Ectodermal cell (in vitro differentiated cells): ENCODE results near the gene LOXHD1.

Experiments
- H3K27ac ChIP-seq: 2 replicates; pipeline ENCODE4 v1.7.0; 2013; ENCODE audit warnings: mild to moderate bottlenecking, low read depth, low read length; ENCODE audit not compliant: insufficient read depth, poor library complexity, severe bottlenecking
- H3K27me3 ChIP-seq: 2 replicates; pipeline ENCODE4 v1.7.0; 2013; ENCODE audit warnings: mild to moderate bottlenecking, low read length; ENCODE audit not compliant: insufficient read depth, control insufficient read depth, poor library complexity, severe bottlenecking
- H3K36me3 ChIP-seq: one replicate; pipeline ENCODE4 v1.7.0; 2013; ENCODE audit warnings: low read length; ENCODE audit not compliant: control insufficient read depth, insufficient read depth
- H3K4me1 ChIP-seq: one replicate; pipeline ENCODE4 v1.7.0; 2013; ENCODE audit warnings: low read length; ENCODE audit not compliant: control insufficient read depth, insufficient read depth
- H3K4me3 ChIP-seq: 2 replicates; pipeline ENCODE4 v1.7.0; 2013; ENCODE audit warnings: low read depth, low read length, control low read depth; ENCODE audit not compliant: insufficient read depth
- H3K9me3 ChIP-seq: 2 replicates; pipeline ENCODE4 v1.7.0; 2013; ENCODE audit warnings: mild to moderate bottlenecking, low read length, moderate library complexity; ENCODE audit not compliant: control insufficient read depth
- WGBS, 2 experiments: methylation state at CpG; one replicate each; pipeline ENCODE4 v1.1.7; 2013; ENCODE audit warnings: missing lambda C conversion rate in 2 of 2; 5-methylcytosine and 5-hydroxymethylcytosine counted together

LOXHD1 gene

GRCh38 chr18:46427216-46427995, 229.6 kb downstream of the LOXHD1 start:
- no peaks in the 10 kb centered on the region for H3K9me3 ChIP-seq
- 91 to 95% methylated on average over 16 of the region's 16 CpGs for WGBS, 2 experiments
- no peak overlapping the region for H3K27ac ChIP-seq
- no peaks in the 10 kb centered on the region for H3K36me3 ChIP-seq
- H3K4me1 ChIP-seq: peaks cover 33% of the 10 kb centered on the region
- no peak overlapping the region for H3K4me3 ChIP-seq
- no peaks in the 10 kb centered on the region for H3K27me3 ChIP-seq
